GM19240 (cell line): ENCODE measurements around the gene SETBP1.

Experiments
- DNase-seq: peaks from one replicate; pipeline ENCODE4 v3.0.0; 2011; ENCODE audit warnings: low spot score; ENCODE audit not compliant: insufficient read length

The SETBP1 gene

DNA sequence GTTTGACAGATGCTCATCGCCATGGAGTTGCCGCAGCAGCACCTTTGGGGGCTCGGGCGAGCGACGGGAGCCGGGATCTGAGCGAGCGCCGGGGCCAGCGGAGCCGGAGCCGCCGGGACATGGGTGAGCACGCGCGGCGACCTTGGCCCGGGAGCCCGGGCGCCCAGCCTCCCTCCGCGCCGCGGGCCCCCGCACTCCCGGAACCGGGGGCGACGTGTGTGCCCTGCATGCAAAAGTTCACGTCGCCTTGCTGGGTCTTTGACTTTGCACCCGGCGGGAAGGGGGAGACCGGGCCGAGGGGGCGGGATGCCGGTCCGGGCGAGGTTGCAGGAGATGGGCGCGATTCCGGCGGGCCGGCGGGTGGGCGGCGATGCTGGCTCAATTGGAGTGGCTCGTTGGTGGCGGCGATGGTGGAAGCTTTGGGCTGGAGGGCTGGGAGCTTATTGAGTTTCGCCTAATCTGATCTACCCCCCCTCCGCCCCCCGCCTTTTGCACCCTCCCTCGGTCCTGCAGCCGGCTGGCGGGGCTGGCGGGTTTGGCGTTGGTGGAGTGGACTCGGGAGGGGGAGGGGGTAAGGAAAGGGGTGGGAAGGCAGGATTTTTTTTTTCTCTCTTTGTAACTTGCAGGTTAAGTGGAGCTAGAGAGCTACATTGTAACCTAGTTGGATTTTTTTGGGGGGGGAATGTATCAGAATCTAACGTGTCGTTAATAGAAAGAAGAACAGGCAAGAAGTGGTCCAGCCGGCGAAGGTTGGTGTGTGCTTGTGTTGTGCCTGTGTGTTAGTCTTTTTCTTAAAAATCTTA, at the start of gene SETBP1:
TSS of gene SETBP1 (plus strand) at position 616 of the 803 bp plus-strand sequence. CDS start 20,459 bp downstream, outside the sequence.
- peak; percentile 47 for DNase-seq

DNA sequence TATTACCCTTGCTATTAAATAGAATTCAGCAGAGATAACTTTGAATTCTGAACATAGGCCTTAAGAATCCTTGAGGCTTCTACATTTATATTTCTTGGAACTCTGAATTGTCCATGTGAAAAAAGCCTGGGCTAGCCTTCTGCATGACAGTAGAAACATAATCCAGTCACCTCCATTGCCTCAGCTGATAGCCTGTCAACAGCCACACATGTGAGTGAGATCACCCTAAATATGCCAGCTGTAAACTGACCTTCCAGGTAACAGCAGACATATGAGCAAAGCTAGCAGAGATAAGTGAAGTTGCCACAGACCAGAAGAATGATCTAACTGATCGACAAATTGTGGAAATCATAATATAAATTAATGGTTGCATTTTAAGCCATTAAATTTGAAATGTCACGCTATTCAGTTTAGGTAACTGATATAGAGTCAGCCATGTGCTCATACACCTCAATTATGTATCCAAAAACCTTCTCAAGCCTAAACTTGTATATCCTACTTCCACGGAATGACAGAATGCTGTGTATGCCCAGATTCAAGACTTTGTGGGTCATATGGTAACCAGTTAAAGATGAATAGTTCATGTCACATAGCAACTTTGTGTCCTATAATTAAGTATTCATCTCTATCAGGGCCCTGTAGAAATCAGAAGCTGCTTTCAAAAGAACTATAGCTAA, 48.1 kb upstream of the SETBP1 start:
- no peak for DNase-seq

DNA sequence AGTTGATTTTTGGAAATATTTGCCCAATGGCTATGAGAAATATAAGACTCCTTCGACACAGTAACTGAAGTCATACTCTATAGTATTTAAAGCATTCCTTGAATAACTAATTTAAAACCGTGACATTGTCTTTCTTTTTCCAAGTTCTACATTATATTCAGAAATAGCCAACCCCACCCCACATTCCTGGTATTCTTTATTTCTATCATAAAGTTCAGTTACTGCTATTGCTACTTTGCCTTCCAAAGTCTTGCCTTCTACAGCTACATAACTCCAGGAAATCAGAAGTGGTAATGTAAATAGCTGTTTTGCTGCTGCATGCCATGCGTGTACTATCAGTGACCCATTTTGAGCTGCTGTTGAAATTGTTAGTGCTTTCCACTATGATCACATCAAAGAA, 45.1 kb upstream of the SETBP1 start:
- DNase-seq, result no peak

DNA sequence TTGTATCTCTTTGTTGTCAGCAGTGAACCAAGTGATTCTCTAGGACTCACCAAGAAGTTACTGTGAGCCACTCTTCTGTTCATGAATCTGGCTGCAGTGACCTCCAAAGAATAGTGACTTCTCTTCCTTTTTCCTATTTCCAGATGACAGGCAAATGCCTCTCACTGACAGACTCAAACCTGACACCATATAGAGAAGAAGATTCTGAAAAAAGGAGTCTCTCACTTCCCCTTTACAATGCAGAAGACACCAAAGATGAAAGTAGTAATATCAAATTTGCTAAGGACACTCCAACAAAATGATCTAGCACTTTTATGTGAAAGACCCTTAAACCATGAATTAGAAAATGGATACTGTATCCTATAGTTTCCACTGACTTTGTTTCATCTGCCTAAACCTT, 44.4 kb upstream of the SETBP1 start:
- no peak for DNase-seq

DNA sequence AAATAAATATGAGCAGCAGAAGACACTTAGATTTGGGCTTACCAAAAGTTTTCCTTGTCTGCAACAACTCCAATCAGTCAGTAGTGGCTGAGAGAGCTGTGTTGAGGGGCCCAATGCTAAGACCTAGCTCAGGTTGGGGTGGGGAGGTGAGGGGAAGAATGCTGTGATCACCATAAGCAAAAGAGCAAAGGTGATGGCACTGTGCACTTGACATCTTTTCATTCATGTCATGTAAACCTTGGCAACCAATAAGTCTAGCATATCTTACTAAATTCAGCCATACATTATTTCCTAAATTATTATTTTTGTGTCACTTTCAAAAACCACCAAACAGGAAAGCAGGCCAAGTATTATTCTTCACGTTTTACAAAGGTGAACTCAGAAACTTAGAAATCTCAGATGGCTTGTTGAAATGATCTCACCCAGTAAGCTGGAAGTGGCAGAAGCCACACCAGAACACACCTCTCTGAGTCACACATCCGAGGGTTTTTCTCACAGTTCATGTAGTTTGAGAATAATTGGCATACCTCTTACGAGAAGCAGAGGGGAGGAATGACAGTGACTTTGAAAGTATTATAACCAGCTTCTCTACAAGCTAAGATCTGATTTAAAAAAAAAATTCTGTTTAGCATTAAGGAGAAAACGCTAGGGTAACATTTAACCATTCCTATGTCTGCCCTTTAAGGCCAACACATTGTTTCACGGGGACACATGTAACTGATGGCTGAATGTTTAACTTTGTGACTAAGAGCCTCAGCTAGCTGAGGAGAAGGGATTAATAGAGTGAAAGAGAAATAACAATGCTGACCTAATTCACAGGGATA, 43.3 kb upstream of the SETBP1 start:
- no peak for DNase-seq

DNA sequence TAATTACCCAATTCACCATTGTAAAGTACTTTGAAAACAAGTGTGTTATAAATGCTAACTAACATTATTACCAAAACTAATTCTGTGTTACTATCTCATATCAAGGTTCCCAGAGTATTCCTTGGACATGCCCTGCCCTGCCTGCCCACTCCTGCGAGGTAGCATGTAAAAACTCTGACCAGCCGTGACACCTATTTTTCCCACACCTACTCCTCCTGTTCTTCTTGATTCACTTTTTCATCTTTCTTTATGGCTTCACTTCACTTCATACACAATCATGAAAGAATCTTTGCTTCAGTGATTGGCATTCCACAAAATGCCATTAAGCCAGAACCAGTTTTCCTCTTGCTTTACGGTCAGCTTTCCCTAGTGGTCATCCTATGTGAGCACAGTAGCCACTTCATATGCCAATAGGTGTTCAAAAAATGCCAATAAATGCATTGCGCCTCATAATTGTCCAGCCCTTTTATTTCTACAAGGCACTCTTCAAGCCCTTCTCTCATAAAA, 42.6 kb upstream of the SETBP1 start:
- no peak for DNase-seq

DNA sequence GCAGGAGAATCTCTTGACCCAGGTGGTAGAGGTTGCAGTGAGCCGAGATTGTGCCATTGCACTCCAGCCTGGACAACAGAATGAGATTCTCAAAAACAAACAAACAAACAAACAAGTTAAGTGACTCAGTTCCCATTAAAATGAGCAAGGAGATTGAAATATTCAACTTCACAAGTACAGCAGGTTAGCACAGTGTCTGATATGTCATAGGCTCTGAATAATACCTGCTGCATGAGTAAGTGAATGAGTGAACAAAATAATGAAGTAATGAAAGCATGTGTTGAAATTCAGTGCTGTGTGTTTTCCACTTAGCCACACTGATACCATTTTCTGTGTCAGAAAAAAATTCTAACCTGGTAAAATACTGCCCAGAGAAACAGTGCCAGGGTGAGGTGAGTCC, 41.9 kb upstream of the SETBP1 start:
- no peak for DNase-seq

DNA sequence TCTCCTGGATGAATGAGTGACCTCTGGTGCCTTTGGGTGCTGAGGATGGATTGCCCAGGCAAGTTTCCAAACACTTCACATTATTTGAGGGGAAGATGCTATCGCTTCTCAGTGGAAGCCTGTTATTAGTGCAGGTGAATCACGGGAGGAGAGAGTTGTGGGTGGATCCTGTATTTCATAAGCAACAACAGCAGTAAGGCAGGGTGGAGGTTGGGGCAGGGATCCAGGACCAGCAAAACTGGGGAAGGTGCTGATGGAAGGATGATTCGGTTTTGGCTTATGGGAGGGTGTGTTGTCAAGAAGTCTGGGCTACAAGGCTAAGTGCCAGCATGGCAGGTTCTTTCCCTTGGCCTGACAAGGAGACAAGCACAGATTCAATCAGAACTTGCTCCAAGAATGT, 37.7 kb upstream of the SETBP1 start:
- no peak for DNase-seq

DNA sequence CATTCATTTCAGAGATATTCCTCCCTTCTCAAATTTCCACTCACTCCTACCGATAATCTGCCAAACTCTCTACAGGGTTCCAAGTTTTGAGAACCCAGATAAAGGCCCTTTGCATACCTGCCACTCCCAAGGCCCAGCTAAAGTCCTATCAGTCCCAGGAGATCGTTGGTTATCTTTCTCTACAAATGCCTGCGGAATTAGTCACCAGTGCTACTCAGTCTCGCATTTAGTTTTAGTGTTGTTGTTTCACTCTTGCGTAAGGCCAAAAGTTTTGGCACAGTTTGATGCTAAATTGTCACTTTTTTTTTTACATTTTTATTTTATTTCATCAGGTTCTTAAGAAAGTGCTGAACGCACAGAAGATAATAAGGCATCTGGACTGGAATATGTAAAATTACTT, 29.2 kb upstream of the SETBP1 start:
- no peak for DNase-seq

DNA sequence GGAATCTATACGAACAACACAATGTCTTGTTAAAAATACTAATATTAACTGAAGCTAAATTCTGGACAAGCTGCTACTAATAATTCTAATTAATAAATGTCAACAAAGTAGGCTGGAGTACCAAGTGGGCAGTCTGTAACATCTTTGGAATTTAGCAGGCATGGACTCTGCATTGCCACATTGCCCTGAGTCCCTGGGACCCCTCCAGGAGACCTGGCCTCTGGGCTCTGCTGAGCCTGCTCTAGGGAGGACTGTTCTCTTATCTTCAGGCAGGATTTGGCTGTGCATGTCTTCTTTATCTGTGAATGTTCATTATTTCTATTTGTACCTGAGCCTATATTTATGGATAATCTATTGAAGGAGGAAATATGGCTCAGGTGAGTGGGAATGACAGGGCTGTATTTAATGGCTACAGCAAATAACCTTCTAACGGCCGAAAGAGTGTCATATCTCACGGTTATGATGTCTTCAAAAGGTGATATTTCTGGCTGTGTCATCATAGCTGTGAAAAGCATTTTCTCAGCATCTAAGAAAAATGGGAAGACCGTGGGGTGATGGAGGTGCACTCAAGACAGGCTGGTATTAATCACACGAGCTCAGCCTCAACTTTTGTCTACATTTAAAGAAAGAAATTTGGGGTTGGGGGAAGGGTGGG, 28.6 kb upstream of the SETBP1 start:
- DNase-seq, result no peak

DNA sequence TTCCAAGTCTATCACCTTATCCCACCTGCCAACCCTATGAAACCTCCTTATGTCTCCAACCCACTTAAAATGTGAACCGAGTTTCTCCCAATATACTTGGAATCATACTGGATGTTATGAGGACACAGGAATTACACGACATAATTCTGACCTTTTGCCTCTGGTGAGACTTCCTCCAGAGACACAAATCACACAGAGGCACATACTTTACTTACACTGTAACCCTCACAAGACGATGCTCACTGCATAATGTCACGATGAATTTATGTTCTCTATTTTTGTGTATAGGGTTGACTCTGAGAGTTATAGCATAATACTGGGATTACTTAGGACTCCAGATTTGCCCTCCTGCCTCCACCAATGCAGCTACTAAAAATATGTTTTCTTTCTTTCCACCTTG, 28.0 kb upstream of the SETBP1 start:
- DNase-seq, result no peak

DNA sequence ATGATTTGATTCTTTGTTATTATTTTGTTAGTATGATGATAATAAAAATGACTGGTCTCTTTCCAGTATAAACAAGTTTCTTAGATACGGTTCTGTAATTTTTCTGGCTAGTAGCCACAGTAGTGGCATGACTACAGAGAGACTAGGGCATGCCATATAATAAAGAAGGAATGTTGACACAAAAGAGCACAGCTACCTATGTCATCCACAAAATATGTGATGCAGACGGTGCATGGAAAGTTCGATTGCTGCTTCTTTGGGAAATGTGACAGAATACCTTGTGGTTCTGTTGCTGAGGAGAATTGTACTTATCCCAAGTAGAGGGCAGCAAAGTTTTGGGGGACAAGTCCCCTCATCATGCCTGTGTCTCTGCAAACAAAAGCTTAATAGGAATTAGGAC, 26.1 kb upstream of the SETBP1 start:
- no peak for DNase-seq

DNA sequence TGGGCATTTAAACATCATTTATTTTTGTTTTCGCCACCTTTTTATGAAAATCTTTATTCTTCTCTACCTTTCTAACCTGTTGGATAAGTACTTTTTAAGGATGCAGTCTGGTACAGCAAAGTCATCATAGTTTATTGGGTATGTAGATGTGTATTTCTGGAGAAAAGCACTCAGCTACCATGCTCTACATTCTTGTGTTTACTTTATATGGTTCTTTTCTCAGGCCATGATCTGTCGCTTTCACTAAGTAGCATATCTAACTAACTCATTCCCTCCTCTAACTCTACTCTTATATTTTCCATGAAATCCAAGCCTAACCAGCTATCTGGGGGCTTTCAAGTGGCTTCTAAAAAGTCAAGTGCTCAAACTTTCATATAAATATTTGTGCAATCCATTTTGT, 25.3 kb upstream of the SETBP1 start:
- no peak for DNase-seq

DNA sequence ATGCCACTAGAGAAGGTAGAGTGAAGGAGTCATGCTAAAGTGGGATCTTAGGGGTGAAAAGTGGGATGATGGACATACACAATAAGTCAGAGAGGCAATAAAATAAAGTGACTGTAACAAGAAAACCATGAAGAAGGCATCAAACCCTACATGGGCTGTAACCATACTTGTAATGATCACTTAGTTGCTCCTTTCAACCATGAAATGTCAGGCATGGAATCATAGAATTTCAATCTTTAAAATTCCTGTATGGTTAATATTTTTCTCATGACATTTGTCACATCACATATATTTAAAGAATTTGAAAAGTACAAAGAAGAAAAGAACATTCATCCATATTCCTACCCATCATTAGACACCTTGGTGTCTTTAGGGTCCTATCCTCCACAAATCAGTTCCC, 20.9 kb upstream of the SETBP1 start:
- DNase-seq, result no peak

DNA sequence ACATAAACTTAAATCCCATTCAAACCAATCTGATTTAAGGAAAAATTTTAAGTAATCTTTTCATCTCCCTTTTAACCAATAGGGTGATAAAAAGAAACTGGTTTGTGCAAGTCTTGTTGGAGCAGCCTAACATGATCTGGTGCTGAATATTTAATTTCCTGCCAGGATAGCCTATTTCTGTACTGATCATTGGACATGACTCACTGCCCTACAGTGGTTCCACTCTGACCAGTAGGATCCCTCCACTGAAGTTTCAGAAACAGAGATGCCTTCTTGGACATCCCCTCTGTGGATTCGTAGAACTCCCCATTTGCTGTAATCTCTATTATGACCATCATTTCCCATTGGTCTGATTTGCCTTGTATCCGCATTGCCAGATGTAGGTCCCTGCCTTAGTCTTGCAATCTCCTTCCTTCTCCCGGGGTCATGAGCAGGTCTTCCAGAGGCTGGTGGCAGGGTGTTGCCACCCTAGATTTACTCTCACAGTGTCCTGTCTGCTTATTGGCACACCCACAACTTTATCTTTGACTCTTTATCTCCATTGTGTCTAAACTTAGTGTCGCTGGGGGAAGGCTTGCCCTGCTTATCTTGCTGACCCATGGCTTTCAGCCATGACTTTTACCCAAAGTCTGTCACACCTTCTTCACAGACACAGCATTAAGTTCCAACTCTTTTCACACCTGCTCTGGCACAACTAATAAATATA, 12.3 kb upstream of the SETBP1 start:
- DNase-seq, result no peak

DNA sequence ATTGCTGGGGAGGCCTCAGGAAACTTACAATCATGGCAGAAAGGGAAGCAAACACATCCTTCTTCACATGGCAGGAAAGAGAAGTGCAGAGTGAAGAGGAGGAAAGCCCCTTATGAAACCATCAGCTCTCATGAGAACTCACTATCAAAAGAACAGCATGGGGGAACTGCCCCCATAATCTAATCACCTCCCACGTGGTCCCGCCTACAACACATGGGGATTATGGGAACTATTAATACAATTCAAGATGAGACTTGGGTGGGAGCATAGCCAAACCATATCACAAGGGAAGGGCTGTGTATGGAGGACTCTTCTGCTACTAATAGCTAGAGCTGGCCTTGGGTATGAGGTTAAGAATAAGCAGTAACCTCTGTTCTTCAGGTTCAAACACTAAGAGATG, 8.8 kb upstream of the SETBP1 start:
- no peak for DNase-seq

DNA sequence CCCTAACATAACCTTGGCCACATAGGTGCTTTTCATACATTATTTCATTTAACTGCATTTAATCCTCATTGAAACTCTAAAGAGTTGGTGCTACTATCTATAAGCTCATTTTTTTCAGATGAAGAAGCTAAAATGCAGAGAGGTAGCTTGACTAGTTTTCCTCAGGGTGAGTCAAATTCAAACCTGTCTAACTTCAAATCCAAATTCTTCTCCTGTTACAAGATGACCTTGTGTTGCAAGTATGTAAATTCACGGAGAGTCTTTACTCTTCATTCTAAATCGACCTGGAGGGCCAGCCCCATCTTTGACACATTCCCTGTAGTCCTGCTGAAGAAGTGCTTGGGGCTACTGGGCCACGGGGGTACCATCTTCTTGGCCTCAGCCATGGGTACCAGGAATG, 8.2 kb upstream of the SETBP1 start:
- no peak for DNase-seq

DNA sequence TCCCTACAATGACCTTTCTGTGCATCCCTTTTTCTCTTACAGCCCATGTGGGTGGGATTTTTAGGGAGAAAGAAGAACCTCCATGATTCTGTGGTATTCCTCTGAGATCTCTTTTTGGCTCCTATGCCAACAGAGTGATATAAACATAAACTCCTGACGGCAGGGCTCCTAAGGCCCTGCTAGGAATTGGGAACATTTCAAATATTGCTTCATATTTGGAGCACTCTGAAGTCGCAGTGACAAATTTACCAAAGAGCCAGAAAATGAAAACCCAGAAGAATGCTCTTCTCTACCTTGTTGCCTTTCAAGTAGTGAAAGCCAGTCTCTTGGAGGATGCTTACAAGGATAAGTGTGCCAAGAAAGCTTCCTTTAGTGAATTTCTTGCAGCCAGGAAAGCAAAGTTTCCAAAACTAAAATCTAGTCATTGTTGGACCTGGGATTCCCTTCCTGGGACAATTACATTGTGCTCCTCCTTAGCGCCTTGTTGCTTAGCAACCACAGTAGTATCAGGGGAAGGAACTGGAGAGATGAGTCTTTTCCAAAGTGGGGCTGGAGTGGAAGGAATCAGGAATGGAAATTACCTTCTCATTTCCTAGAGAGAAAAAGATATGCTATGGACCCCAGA, 7.3 kb upstream of the SETBP1 start:
- no peak for DNase-seq

DNA sequence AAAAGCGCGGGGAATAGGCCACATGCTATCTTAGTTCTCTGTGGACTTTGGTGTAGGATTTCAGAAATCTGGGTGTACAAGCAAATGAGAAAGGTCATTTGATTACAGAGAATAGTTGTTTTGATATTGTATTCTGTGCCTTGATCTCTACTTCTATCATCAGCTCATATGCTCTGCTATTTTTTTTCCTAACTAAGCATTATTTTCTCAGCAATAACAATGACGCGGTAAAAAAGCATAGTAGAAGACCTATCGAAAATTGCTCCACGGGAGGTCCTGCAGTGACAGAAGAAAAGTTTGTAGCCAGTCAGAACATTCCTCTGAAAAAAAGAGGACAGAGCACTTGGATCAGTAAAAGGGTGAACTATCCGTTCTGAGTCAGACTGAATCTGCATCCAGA, 2.8 kb upstream of the SETBP1 start:
- DNase-seq, result no peak

DNA sequence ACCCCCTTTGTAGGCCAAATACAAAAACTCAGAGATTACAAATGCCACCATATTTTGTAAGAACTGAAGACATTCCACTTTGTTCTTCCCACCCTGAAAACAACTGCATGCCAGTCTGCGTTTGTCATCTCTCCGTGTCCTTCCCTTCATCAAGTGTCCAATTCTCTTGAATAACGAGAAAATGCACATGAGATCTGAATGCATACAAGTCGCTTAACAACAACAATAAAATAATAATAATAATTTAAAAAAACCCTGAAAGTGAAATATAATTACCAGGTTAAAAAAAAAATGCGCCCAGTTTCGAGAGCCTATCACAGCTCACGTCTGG, 2.0 kb upstream of the SETBP1 start:
- DNase-seq, result no peak
